ENCODE data around the gene RHEB. TPM values are rescaled to one million over a fixed set of nuclear protein-coding genes. Genes with fewer than 3 reads are reported as not detected.

The RHEB gene
- total and polyA plus RNA-seq, 2 donors (not counting 3 experiments of a cell fraction or from before 2014, with no cell fraction given), result 59.4 to 108 TPM

DNA sequence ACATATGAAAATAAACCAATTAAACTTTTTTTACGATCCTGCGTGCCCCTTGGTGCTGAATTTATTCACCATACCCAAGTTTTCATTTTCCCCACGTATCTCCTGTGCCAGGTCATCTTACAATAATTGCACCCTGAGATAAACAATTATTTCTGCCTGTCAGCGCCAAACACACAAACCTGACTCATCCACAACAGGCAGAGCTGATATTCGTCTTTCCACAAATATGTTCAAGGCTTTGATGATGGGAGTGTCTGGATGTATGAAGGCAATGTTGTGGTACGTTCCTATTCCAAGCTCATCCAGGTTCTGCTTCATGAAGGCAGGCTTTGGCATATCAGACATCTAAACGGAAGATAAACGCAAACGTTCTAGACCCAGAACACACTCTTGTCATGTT is 45.8 kb upstream of the RHEB start:
- Histone ChIP-seq H3K4me3 (replicated peaks in 1 of 3; ENCODE audit: insufficient read depth in 1 of 3, low read depth in 1 of 3, low read length in 3 of 3) (no peak overlapping the region), H3K79me2 (ENCODE audit: control insufficient read depth, insufficient read depth, low read length) (no peaks in the 10 kb centered on the region), H3K36me3 (ENCODE audit: control insufficient read depth in 2 of 2, extremely low read depth in 1 of 2, insufficient read depth in 2 of 2, low read length in 2 of 2) (peaks cover 9 to 10% of the 10 kb centered on the region in 2 experiments), H4K20me1 (replicated peaks; ENCODE audit: control insufficient read depth, extremely low read depth, insufficient read depth, low read length) (no peaks in the 10 kb centered on the region), H3K27ac (ENCODE audit: insufficient read depth, low read depth, low read length) (no peak overlapping the region), H2AFZ (ENCODE audit: low read depth, low read length) (no peak overlapping the region), H3K9me3 (replicated peaks; ENCODE audit: control insufficient read depth, insufficient read depth, low read length) (no peaks in the 10 kb centered on the region), H3K9me1 (replicated peaks; ENCODE audit: control insufficient read depth, extremely low read depth, insufficient read depth, low read length) (no peaks in the 10 kb centered on the region), H3K9ac (replicated peaks; ENCODE audit: extremely low read depth, insufficient read depth, low read length) (no peak overlapping the region), H3K27me3 (ENCODE audit: control insufficient read depth in 2 of 2, insufficient read depth in 2 of 2, low read length in 2 of 2) (no peaks in the 10 kb centered on the region), H3K4me1 (ENCODE audit: control insufficient read depth, extremely low read depth, insufficient read depth, low read length) (no peaks in the 10 kb centered on the region), H3K4me2 (ENCODE audit: insufficient read depth, low read length) (no peak overlapping the region)
- dilution Hi-C loops (cut with MboI; ENCODE audit: extremely low pct_ligation_motif_present, low sequenced_read_pairs) (no loop called here), intact Hi-C loops (cut with micrococcal nuclease) (no loop called here)
- FAIRE-seq (no peak), DNase-seq (ENCODE audit: low read depth, low spot score) (no peak)
- TF ChIP-seq POLR2A (IDR thresholded peaks at IDR 0.05; ENCODE audit: low read depth, low read length), result no peak
- TF ChIP-seq EZH2 (IDR thresholded peaks at IDR 0.05; ENCODE audit: borderline replicate concordance, low read depth, low read length, severe bottlenecking), result no peak
- no peak for TF ChIP-seq JUN (IDR thresholded peaks at IDR 0.05; ENCODE audit: borderline replicate concordance, insufficient read depth, insufficient read length, low read depth)
- no peak for TF ChIP-seq GATA2 (IDR thresholded peaks at IDR 0.05; ENCODE audit: insufficient read depth, insufficient read length, low read depth, low read length)
- no peak for TF ChIP-seq POLR2AphosphoS5 (IDR thresholded peaks at IDR 0.05; ENCODE audit: insufficient read depth, low read depth, low read length)
- TF ChIP-seq CTCF (IDR thresholded peaks at IDR 0.05; ENCODE audit: extremely low read depth in 1 of 2, insufficient read depth in 1 of 2, low read depth in 1 of 2, low read length in 2 of 2), result no peak
- no peak for TF ChIP-seq FOS (IDR thresholded peaks at IDR 0.05; ENCODE audit: borderline replicate concordance, insufficient read depth, low read length)
- BruUV-seq (replicated peaks), result no TSS peak
- ChIA-PET POLR2A (no interaction called here), CTCF (no interaction called here)

All from endothelial cell of umbilical vein (primary cell).